Activated CD4-positive, alpha-beta T cell treated with anti-CD3 and anti-CD28 coated beads for 24 hours (primary cell): ENCODE measurements around the gene ANO7.

Experiments
- DNase-seq, 2 donors: peaks; one replicate each; pipeline ENCODE4 v3.0.0-alpha.2; 2020; ENCODE audit warnings: low read depth in 2 of 2

Gene ANO7

GRCh38 chr2:241208058-241208457 is 19.6 kb downstream of the ANO7 start:
- DNase-seq = no peak

GRCh38 chr2:241209271-241209670 is 20.8 kb downstream of the ANO7 start:
- no peak for DNase-seq

- DNase-seq = no peak
Measured at GRCh38 chr2:241211276-241211675, 22.8 kb downstream of the ANO7 start.

DNA sequence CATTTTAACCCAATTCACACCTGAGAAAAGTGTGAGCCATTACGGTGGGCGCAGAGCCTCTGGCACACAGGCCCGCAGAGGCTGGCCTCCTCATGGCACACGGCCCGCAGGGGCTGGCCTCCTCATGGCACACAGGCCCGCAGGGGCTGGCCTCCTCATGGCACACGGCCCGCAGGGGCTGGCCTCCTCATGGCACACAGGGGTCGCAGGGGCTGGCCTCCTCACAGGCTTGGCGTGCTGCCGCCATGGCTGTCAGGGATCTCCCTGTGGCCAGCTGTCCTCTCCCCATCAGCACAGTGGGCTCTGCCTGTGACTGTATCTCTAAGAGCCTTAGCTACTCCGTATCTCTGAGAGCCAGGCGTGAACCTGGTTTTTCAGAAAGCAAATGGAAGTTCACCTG is 24.6 kb downstream of the ANO7 start:
- no peak for DNase-seq

DNA sequence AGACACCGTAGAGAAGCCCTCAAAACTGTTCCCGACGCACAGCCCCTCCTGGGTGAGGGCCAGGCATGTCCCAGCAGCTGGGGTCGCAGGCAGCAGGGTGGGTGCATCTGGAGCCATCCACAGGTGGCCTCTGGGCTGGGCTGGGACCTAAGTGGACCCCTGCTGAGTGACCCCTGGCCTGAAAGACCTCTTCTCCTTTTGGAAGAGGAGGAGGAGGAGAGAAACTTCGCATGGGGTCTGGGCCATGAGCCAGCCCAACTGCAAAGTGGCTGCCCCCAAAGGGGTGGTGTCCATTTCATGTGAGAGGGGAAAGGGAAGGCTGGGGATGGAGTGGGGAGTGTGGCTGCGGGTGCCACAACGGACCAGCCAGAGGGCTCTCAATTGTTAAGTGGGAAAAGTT is 25.1 kb downstream of the ANO7 start:
- DNase-seq = no peak

GRCh38 chr2:241214209-241214608 is 25.7 kb downstream of the ANO7 start:
- DNase-seq = no peak

DNA sequence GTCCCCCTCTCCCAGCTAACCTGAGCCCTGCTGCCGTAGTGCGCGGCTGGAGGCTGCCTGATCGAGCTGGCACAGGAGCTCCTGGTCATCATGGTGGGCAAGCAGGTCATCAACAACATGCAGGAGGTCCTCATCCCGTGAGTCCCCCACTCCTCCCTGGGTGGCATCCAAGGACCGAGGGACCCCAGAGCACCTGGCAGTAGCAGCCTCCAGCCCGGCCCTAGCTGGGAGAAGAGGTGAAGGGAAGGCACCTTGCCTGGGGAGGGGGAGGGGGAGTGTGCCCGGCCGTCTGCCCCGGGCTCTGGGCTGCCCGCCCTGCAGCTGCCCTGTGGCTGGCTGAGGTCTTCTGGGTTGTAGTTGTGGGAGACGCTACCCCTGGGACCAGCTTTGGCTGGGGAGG is 26.3 kb downstream of the ANO7 start:
- DNase-seq = no peak

DNA sequence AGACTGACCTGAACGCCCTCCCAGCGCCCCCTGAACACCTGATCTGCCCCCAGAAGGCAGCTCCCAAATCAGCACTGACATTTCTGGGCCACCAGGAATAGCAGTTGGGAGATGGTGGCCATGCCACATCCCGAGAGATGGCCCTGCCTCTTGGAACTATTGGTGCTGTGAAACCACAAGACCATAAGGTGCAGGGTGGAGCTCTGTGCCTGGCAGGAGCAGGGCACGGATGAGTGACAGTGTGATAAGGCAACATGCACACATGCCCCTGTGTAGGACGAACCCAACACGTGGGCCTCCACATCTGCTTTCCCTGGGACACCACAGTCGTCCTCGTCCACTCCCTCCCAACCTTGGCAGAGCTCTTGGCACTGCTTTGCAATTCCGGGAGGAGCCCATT is 26.9 kb downstream of the ANO7 start:
- DNase-seq = no peak

DNA sequence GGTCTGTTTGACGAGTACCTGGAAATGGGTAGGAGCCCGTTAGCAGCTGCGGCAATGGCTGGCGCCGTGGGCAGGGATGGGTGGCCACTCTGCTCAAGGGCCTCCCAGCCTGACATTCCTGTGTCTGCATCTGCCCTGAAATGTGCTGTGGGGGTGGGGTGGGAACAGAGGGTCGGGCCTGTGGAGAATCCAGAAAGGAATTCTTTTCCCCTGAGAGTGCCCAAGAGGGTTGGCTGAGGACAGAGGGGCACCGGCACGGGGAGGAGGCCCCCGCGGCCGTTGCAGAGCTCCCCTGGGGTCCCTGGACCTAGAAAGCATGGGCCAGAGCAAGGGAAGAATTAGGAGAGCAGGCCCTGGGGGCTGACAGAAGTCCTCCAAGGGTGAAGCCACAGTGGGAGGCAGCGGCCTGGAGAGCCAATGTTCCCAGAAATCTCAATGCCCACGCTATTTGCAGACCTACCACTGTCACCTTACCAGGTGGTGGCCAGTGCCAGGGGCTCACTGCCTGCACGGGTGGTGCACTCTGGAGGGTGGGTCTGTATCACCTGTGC is 27.8 kb downstream of the ANO7 start:
- DNase-seq = no peak

DNA sequence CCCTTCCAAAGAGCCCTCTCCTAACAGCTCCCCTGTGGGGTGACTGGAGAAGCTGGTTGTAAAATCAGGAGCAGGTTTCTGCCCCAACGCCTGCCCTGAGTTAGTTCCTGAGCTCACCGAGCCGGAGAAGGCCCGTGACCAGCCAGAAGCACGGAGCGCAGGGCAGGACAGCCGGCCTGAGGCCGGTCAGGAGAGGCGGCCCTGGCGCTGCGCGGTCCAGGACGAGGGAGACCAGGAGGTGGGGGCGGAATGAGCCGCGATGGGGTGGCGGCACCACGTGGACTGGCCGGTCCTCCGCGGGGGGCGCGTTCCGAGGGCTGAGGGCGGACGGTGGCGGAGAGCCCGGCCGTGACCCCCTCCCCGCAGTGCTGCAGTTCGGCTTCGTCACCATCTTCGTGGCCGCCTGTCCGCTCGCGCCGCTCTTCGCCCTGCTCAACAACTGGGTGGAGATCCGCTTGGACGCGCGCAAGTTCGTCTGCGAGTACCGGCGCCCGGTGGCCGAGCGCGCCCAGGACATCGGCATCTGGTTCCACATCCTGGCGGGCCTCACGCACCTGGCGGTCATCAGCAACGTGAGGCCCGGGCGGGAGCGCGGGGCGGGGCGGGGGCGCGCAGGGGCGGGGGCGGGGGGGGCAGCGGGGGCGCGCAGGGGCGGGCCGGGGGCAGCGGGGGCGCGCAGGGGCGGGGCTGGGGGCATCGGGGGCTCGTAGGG is 29.0 kb downstream of the ANO7 start:
- DNase-seq = no peak

- no peak for DNase-seq
Measured at GRCh38 chr2:241218131-241219029, 29.9 kb downstream of the ANO7 start.

- no peak for DNase-seq
Measured at GRCh38 chr2:241219030-241219382, 30.5 kb downstream of the ANO7 start.

GRCh38 chr2:241219856-241220356 is 31.4 kb downstream of the ANO7 start:
- no peak for DNase-seq

DNA sequence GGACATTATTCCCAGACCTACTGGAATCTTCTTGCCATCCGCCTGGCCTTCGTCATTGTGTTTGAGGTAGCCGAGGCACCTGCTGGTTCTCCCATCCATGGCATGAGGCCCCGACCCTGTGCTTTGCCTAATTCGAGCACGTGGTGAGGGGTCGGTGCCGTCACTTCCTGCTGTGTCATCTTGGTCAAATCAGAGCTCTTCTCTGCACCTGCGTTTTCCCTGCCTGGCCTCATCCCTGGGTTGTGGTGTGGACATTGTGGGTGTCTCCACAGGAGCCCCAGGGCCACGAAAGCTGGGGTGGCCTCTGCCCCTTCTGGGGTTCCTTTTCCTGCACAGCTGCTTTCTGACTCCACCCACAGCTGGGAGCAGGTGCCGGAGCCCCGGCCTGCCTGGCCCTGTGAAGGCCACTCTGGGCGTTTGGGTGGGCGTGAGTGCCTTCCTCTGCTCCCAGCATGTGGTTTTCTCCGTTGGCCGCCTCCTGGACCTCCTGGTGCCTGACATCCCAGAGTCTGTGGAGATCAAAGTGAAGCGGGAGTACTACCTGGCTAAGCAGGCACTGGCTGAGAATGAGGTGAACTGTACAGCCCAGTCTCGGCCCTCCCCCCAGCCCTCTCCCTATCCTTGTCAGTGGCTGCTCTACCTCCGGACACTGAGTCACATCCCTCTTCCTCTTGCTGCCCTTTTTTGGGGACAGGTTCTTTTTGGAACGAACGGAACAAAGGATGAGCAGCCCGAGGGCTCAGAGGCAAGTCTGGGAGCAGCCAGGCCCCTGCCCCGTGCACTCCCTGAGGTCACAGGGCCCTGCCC is 34.9 kb downstream of the ANO7 start:
- no peak for DNase-seq

- no peak for DNase-seq
Measured at GRCh38 chr2:241224018-241224850, 35.8 kb downstream of the ANO7 start.

GRCh38 chr2:241224851-241225438 is 36.5 kb downstream of the ANO7 start:
- no peak for DNase-seq

GRCh38 chr2:241225545-241225944 is 37.1 kb downstream of the ANO7 start:
- no peak for DNase-seq

DNA sequence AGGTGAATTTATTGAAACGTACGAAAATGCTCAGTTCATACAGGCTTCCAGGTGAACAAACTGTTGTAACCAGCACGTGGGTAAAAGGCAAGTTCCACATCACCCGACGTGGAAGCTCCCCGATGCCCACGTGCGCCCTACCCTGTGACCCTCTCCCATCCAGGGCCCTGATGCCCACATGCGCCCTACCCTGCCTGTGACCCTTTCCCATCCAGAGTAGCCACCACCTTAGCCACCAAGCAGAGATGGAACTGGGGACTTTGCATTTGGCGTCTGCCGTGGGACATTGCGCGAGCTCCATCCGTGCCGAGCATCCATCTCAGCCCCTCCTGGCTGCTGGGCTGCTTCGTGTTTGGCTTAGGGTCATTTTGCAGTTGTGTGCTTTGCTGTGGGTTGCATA is 37.5 kb downstream of the ANO7 start:
- DNase-seq = no peak

GRCh38 chr2:241226723-241227572 is 38.5 kb downstream of the ANO7 start:
- no peak for DNase-seq

DNA sequence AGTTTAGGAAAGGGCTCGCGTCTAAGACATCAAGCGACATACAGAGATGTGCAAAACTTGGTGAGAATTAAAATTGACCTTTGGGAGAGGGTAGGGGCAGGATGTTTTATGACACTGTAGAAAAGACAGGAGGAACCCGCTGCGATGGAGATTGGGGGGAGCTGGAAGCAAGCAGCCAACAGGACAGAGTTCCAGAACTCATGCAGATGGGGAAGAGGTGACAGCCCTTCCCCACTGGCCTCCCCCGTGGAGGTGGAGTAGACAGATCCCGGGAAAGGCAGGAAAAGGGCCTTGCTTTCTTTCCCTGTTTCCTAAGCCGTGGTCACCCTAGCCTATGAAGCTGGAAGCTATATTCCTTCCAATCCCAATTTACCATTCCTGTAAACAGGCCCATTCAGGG is 39.1 kb downstream of the ANO7 start:
- DNase-seq = no peak
